ENCODE results near the gene EHHADH.
A peak's percentile ranks its signal among the peaks of the same experiment; 100 is the strongest.

The EHHADH gene

DNA sequence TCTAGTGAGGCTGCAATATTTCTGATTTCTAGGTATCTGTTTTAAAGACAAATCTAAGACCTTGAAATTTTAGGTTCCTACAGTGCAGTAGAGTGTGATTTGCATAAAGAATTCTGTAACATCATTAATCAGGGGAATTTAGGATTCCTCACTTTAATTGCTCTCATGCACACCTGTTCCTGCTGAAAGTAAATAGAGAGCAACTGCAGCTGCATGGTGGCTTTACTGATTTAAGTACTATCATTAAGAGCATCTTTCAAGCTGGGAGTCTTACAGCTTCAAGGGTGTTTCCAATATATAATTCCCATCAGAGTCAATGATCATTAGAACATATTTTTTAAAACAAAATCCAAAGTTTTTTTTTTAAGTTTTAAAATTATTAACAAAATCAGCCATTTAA is 65.0 kb downstream of the EHHADH start:
- H3K27me3 ChIP-seq (replicated peaks) = no peaks in the 10 kb centered on the region
- in situ Hi-C loops (cut with HindIII; ENCODE audit: low pct_ligation_motif_present, low sequenced_read_pairs) = no loop called here
- H3K4me3 ChIP-seq (ENCODE audit: low read depth, low read length) = no peak overlapping the region
- no peaks in the 10 kb centered on the region for H3K36me3 ChIP-seq (replicated peaks)
- TF ChIP-seq, protein P1, sequence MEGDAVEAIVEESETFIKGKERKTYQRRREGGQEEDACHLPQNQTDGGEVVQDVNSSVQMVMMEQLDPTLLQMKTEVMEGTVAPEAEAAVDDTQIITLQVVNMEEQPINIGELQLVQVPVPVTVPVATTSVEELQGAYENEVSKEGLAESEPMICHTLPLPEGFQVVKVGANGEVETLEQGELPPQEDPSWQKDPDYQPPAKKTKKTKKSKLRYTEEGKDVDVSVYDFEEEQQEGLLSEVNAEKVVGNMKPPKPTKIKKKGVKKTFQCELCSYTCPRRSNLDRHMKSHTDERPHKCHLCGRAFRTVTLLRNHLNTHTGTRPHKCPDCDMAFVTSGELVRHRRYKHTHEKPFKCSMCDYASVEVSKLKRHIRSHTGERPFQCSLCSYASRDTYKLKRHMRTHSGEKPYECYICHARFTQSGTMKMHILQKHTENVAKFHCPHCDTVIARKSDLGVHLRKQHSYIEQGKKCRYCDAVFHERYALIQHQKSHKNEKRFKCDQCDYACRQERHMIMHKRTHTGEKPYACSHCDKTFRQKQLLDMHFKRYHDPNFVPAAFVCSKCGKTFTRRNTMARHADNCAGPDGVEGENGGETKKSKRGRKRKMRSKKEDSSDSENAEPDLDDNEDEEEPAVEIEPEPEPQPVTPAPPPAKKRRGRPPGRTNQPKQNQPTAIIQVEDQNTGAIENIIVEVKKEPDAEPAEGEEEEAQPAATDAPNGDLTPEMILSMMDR (IDR thresholded peaks at IDR 0.05; ENCODE audit: low read depth, low read length, missing control alignments) = no peak
- no peak overlapping the region for H3K27ac ChIP-seq
- no peak for DNase-seq

DNA sequence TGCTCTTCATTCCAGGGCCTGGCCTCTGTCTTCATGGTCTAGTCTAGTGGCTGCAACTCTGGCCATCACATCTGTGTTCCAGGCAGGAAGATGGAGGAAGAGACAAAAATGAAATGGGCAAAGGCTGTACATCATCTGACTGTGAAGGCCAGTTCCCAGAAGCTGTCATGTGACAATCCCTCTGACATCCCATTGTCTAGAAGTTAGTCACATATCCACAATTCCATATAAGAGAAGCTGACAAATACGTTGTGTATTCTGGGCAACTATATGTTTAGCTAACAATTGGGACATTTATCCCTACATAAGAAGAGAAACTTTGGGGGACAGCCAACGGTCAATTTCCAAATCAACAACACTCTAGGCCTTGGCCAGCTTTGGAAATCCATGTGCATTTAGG is 66.5 kb downstream of the EHHADH start:
- TF ChIP-seq, protein P1 (IDR thresholded peaks at IDR 0.05; ENCODE audit: low read depth, low read length, missing control alignments) = no peak
- no peaks in the 10 kb centered on the region for H3K36me3 ChIP-seq (replicated peaks)
- no peak for DNase-seq
- no peaks in the 10 kb centered on the region for H3K27me3 ChIP-seq (replicated peaks)
- in situ Hi-C loops (cut with HindIII; ENCODE audit: low pct_ligation_motif_present, low sequenced_read_pairs) = no loop called here
- H3K27ac ChIP-seq = no peak overlapping the region
- H3K4me3 ChIP-seq (ENCODE audit: low read depth, low read length) = no peak overlapping the region

DNA sequence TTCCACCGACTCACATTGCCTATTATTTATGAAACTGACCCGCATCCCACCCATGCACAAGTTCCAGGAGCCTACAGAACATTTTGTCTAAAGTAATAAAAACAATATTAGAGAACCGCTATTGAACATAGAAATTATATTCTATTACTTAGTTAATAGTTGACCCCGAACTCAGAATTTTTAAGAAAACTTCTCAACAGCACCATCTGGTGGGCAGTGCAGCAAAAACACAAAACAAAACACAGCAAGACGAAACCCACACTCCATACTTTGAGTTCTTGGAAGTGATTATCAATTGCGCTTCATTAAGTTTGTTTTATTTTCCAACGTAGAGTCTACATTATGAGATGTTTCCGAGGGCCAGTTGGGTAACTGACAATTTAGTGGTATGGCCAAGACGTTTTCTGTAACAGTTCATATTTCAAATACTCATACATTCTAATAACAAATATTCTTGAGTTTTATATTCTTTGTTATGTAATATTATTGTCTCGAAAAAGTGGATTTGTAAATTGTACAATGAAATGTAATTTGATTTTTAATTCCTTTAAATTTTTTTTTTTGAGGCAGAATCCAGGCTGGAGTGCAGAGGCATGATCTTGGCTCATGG is 77.0 kb downstream of the EHHADH start:
- TF ChIP-seq, protein P1 (IDR thresholded peaks at IDR 0.05; ENCODE audit: low read depth, low read length, missing control alignments) = peak; percentile 71
- Histone ChIP-seq H3K27me3 (replicated peaks) (no peaks in the 10 kb centered on the region), H3K4me3 (ENCODE audit: low read depth, low read length) (no peak overlapping the region), H3K36me3 (replicated peaks) (no peaks in the 10 kb centered on the region), H3K27ac (no peak overlapping the region)
- peak; percentile 37 for DNase-seq
- in situ Hi-C loops (cut with HindIII; ENCODE audit: low pct_ligation_motif_present, low sequenced_read_pairs) = no loop called here

DNA sequence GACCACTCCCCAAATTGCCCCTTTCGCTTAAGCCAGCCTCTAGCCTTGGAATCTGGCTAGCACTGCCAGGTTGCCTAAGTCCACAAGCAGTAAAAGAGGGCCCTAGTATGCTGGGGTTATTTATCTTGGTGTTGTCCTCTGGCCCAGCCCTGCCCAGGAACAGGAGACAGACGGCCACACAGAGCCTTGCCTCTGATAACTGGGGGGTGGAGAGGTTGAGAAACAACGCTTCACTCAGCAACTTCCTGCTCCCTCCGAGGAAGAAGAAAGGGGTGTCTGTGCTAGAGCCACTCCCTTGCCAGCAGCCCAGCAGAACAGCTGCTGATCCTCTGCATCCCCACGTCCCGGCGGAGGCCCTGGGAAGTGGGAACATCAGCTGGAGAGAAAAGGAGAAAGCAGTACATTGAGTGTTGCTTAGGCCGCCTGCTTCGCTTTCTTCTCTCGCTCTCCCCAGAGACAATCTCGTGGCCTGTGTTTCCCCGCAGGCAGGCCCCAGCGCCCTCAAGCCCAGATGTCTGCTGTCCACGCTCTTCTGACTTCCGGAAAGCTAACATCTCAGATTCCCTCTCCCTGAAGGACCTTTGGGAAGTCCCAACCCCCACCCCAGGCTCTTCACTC is 78.4 kb downstream of the EHHADH start:
- in situ Hi-C loops (cut with HindIII; ENCODE audit: low pct_ligation_motif_present, low sequenced_read_pairs) = no loop called here
- Histone ChIP-seq H3K4me3 (ENCODE audit: low read depth, low read length) (no peak overlapping the region), H3K27me3 (replicated peaks) (no peaks in the 10 kb centered on the region), H3K36me3 (replicated peaks) (no peaks in the 10 kb centered on the region), H3K27ac (no peak overlapping the region)
- peak; percentile 18 for DNase-seq
- TF ChIP-seq, protein P1 (IDR thresholded peaks at IDR 0.05; ENCODE audit: low read depth, low read length, missing control alignments) = no peak

DNA sequence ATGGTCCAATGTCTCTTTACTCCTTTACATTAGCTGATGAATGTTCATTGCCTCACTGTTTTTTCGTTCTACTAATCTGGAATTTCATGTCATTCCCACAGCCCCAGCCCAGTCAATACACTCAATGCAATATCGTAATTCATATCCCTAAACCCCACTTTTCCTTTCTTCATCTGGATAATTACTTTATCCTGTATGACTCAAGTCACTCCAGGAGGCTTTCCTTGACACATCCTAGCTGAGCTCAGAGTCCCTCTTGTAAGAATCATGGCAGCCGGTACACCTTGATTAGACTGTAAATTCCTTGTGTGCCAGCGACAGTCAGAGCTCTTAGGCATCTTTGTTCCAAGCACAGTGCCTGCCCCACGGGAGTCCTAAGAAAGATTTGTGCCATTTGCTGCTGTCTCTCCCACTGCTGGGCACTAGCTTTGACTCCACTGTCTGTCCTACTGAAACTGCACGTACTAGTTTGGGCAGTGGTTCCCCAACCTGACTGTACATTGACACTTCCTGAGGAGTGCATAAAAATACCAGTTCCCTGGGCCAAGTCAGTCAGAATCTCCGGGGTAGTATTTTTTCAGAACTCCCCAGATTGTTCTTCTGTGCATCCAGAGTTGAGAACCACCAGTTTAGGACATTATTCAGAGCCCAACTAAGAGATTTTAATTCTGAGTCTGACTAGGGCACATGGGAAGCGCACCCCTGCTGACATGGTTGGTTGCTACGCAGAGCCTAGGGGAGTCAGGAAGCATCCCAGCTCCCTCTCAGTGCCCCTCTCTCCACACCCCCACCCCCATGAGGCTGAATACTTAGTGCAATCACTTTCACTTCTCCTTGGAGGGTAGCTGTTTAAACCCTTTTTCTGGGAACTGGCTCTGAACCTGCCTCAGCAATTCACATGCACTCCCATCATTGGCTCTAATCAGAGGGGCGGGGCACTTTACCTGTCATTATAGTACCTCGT is 81.5 kb downstream of the EHHADH start:
- in situ Hi-C loops (cut with HindIII; ENCODE audit: low pct_ligation_motif_present, low sequenced_read_pairs) = no loop called here
- TF ChIP-seq, protein P1 (IDR thresholded peaks at IDR 0.05; ENCODE audit: low read depth, low read length, missing control alignments) = no peak
- DNase-seq = no peak

More for the DNA sequence above, 81.5 kb downstream of the EHHADH start:
- H3K4me3 ChIP-seq (ENCODE audit: low read depth, low read length) = no peak overlapping the region
- H3K27me3 ChIP-seq (replicated peaks) = no peaks in the 10 kb centered on the region
- H3K27ac ChIP-seq = no peak overlapping the region
- H3K36me3 ChIP-seq (replicated peaks) = no peaks in the 10 kb centered on the region
